B cell (primary cell): ENCODE data around the gene HTRA1. TPM values are rescaled to one million over a fixed set of nuclear protein-coding genes. Genes with fewer than 3 reads are reported as not detected.

Source experiments
- ATAC-seq: fragments of 200-7000 bp; cut with Tn5 transposase; one replicate; pipeline ENCODE4 v1.10.0; 2021; ENCODE audit warnings: low read depth, mild to moderate bottlenecking, moderate number of reproducible peaks, moderate library complexity
- CTCF ChIA-PET: fragments of 350-600 bp; sonication (Branson Sonifier 250); formaldehyde crosslinking; loops from one replicate; lab custom pipeline; 2021; ENCODE audit warnings: antibody characterized with exemption, inconsistent platforms; lab: Charles Lee
- POLR2A ChIA-PET: fragments of 350-600 bp; sonication (Branson Sonifier 250); formaldehyde crosslinking; loops from one replicate; lab custom pipeline; 2021; ENCODE audit warnings: antibody characterized with exemption; lab: Charles Lee
- DNase-seq: peaks from one replicate; pipeline ENCODE4 v3.0.0; 2013
- H2AFZ ChIP-seq: 2 replicates; pipeline ENCODE4 v1.6.1; 2012; ENCODE audit warnings: mild to moderate bottlenecking, low read depth, low read length; ENCODE audit not compliant: insufficient read depth, poor library complexity, severe bottlenecking
- H3K27ac ChIP-seq, 2 donors: 1 replicate in 1 of 2; 2 replicates in 1 of 2; pipeline ENCODE4 v1.5.1; 2012 to 2013; ENCODE audit warnings: low read length in 2 of 2, mild to moderate bottlenecking in 2 of 2, moderate library complexity in 1 of 2
- H3K27me3 ChIP-seq, 4 experiments: fragments of 200-600 bp in 1 of 4; sonication (generic) in 1 of 4; replicated peaks in 1 of 4; 1 replicate in 2 of 4; 2 replicates in 2 of 4; pipeline versions ENCODE4 v1.6.1 to v1.7.0; 2013 to 2016; ENCODE audit warnings: low read length in 3 of 4, mild to moderate bottlenecking in 2 of 4, mixed read lengths in 1 of 4, moderate library complexity in 1 of 4; ENCODE audit not compliant: insufficient read depth in 4 of 4, control insufficient read depth in 3 of 4; ENCODE audit errors: control extremely low read depth in 1 of 4
- H3K36me3 ChIP-seq, 2 experiments: replicated peaks in 1 of 2; 1 replicate in 1 of 2; 2 replicates in 1 of 2; pipeline versions ENCODE4 v1.6.1 to v1.7.1; 2013; ENCODE audit warnings: low read length in 1 of 2; ENCODE audit not compliant: insufficient read depth in 2 of 2, control insufficient read depth in 1 of 2; ENCODE audit errors: control extremely low read depth in 1 of 2, extremely low read depth in 1 of 2
- H3K4me1 ChIP-seq, 2 donors: fragments of 200-600 bp in 1 of 2; sonication (generic) in 1 of 2; 1 replicate in 1 of 2; 2 replicates in 1 of 2; pipeline versions ENCODE4 v1.5.1 to v1.6.1; 2013 to 2017; ENCODE audit warnings: low read length in 2 of 2; ENCODE audit not compliant: control insufficient read depth in 2 of 2, insufficient read depth in 2 of 2
- H3K4me2 ChIP-seq: replicated peaks from 2 replicates; pipeline ENCODE3; 2012; ENCODE audit warnings: mild to moderate bottlenecking, low read depth, low read length; ENCODE audit not compliant: poor library complexity, severe bottlenecking
- H3K4me3 ChIP-seq, 5 experiments: fragments of 200-600 bp in 1 of 5; sonication (generic) in 1 of 5; 1 replicate in 3 of 5; 2 replicates in 2 of 5; pipeline versions ENCODE4 v1.5.1 to v1.7.0; 2011 to 2016; ENCODE audit warnings: low read length in 4 of 5, mild to moderate bottlenecking in 4 of 5, low read depth in 2 of 5, control low read depth in 1 of 5, moderate library complexity in 1 of 5; ENCODE audit not compliant: insufficient read depth in 1 of 5; ENCODE audit errors: control extremely low read depth in 1 of 5, extremely low read depth in 1 of 5
- H3K79me2 ChIP-seq: fragments of 200-600 bp; sonication (generic); one replicate; pipeline ENCODE4 v1.6.0; 2016; ENCODE audit warnings: low read length; ENCODE audit not compliant: control insufficient read depth, insufficient read depth
- H3K9ac ChIP-seq: fragments of 200-600 bp; sonication (generic); 2 replicates; pipeline ENCODE4 v1.6.1; 2017; ENCODE audit warnings: mild to moderate bottlenecking, low read length, moderate library complexity
- H3K9me3 ChIP-seq, 3 donors: one replicate each; pipeline versions ENCODE4 v1.6.1 to v1.7.1; 2013; ENCODE audit warnings: low read length in 2 of 3; ENCODE audit not compliant: control insufficient read depth in 2 of 3, insufficient read depth in 1 of 3; ENCODE audit errors: control extremely low read depth in 1 of 3
- H4K20me1 ChIP-seq: 2 replicates; pipeline ENCODE4 v1.6.0; 2012; ENCODE audit warnings: mild to moderate bottlenecking, low read length; ENCODE audit not compliant: insufficient read depth, control insufficient read depth, poor library complexity, severe bottlenecking
- H3K27ac Mint-ChIP-seq: one replicate; pipeline ENCODE4 v1.8.0; 2021; ENCODE audit warnings: mixed read lengths
- H3K27me3 Mint-ChIP-seq: one replicate; pipeline ENCODE4 v1.8.0; 2021; ENCODE audit warnings: mixed read lengths
- H3K4me1 Mint-ChIP-seq: one replicate; pipeline ENCODE4 v1.8.0; 2021; ENCODE audit warnings: mixed read lengths
- H3K4me3 Mint-ChIP-seq: one replicate; pipeline ENCODE4 v1.8.0; 2021; ENCODE audit warnings: mixed read lengths
- H3K9me3 Mint-ChIP-seq: one replicate; pipeline ENCODE4 v1.8.0; 2022; ENCODE audit warnings: mixed read lengths; ENCODE audit not compliant: insufficient read depth
- CTCF ChIP-seq: fragments of 200-600 bp; IDR thresholded peaks from one replicate; pipeline ENCODE4 v1.8.0; 2022; ENCODE audit warnings: antibody characterized with exemption, mild to moderate bottlenecking
- EZH2 ChIP-seq: IDR thresholded peaks from 2 replicates; pipeline ENCODE4 v1.6.1; 2012; ENCODE audit warnings: borderline replicate concordance, low read depth, mild to moderate bottlenecking, moderate library complexity, low read length; ENCODE audit not compliant: insufficient read depth, poor library complexity, severe bottlenecking
- WGBS: methylation state at CpG from one replicate; pipeline ENCODE4 v1.1.5; 2013; ENCODE audit warnings: missing lambda C conversion rate; ENCODE audit not compliant: insufficient coverage; 5-methylcytosine and 5-hydroxymethylcytosine counted together
- intact Hi-C: fragments of 100-400 bp; cut with micrococcal nuclease; formaldehyde crosslinking; loops from one replicate; pipeline ENCODE4 v1.10.0; 2022
- polyA plus RNA-seq: library from polyadenylated mRNA; depleted of rRNA; stranded (reverse); fragments of >200 nt; gene quantifications from 2 replicates; pipeline ENCODE4 v1.2.3, GENCODE V29; 2012
- total RNA-seq, 2 donors: library from RNA; stranded (reverse); fragments of 120-200 nt in 1 of 2; gene quantifications; 1 replicate in 1 of 2; 2 replicates in 1 of 2; pipeline versions ENCODE4 v1.2.3 to v1.2.4, GENCODE V29; 2013 to 2022

Gene HTRA1
- total and polyA plus RNA-seq, 2 donors (not counting 1 experiment from before 2014, with no cell fraction given) = not detected

- Histone ChIP-seq H3K27me3 (peaks cover 0 to 61% (median 25%) of the 10 kb centered on the region in 4 experiments), H2AFZ (no peak overlapping the region), H3K27ac (no peak overlapping the region), H3K9ac (no peak overlapping the region), H3K79me2 (no peaks in the 10 kb centered on the region), H3K4me1 (peaks cover 5 to 26% of the 10 kb centered on the region in 2 donors), H3K36me3 (no peaks in the 10 kb centered on the region), H3K9me3 (peaks cover 0 to 1% (median 0%) of the 10 kb centered on the region in 3 donors), H3K4me3 (no peak overlapping the region), H3K4me2 (no peak overlapping the region), H4K20me1 (no peaks in the 10 kb centered on the region)
- intact Hi-C loops = no loop called here
- TF ChIP-seq CTCF = no peak
- no peak for TF ChIP-seq EZH2
- Mint-ChIP-seq H3K27me3 (peaks cover 63% of the 10 kb centered on the region), H3K27ac (no peak overlapping the region), H3K9me3 (no peaks in the 10 kb centered on the region), H3K4me3 (no peak overlapping the region), H3K4me1 (peaks cover 13% of the 10 kb centered on the region)
- ATAC-seq (no peak), DNase-seq (no peak)
- ChIA-PET POLR2A (no interaction called here), CTCF (no interaction called here)
- 70% methylated on average over 6 of the region's 6 CpGs for WGBS
These were observed 2.7 kb upstream of the HTRA1 start for GRCh38 chr10:122458693-122459092.

- TF ChIP-seq CTCF = no peak
- no peak for TF ChIP-seq EZH2
- Histone ChIP-seq H3K9ac (no peak overlapping the region), H3K27me3 (peaks cover 0 to 61% (median 25%) of the 10 kb centered on the region in 4 experiments), H3K79me2 (no peaks in the 10 kb centered on the region), H3K36me3 (no peaks in the 10 kb centered on the region), H3K4me2 (no peak overlapping the region), H3K9me3 (no peaks in the 10 kb centered on the region), H3K4me3 (no peak overlapping the region), H3K27ac (no peak overlapping the region), H2AFZ (no peak overlapping the region), H3K4me1 (peaks cover 5 to 26% of the 10 kb centered on the region in 2 donors), H4K20me1 (no peaks in the 10 kb centered on the region)
- WGBS = 39% methylated on average over 10 of the region's 14 CpGs
- Mint-ChIP-seq H3K27ac (no peak overlapping the region), H3K4me3 (no peak overlapping the region), H3K27me3 (peaks cover 68% of the 10 kb centered on the region), H3K9me3 (no peaks in the 10 kb centered on the region), H3K4me1 (peaks cover 15% of the 10 kb centered on the region)
- ATAC-seq = no peak
- DNase-seq = no peak
- CTCF ChIA-PET = no interaction called here
- POLR2A ChIA-PET = no interaction called here
- intact Hi-C loops = no loop called here
These were observed 1.6 kb upstream of the HTRA1 start for GRCh38 chr10:122459561-122460273.
